Smooth muscle cell (in vitro differentiated cells): Measurements from ENCODE around the gene PPP1R14C. TPM values are rescaled to one million over a fixed set of nuclear protein-coding genes. Genes with fewer than 3 reads are reported as not detected.

Experiments
- DNase-seq: peaks from one replicate; lab custom pipeline; 2025; ENCODE audit not compliant: unreplicated experiment; lab: John Stamatoyannopoulos, UW
- H2AFZ ChIP-seq: fragments of 200-600 bp; sonication (generic); 2 replicates; pipeline ENCODE4 v1.6.0; 2016; ENCODE audit warnings: antibody characterized with exemption, low read depth, mild to moderate bottlenecking
- H3F3A ChIP-seq: fragments of 200-600 bp; sonication (generic); 2 replicates; pipeline ENCODE4 v1.6.0; 2017; ENCODE audit warnings: antibody characterized with exemption, low read depth
- H3K27ac ChIP-seq: fragments of 200-600 bp; sonication (generic); 2 replicates; pipeline ENCODE4 v1.5.1; 2016; ENCODE audit warnings: low read depth, mild to moderate bottlenecking
- H3K27me3 ChIP-seq: fragments of 200-600 bp; sonication (generic); 2 replicates; pipeline ENCODE4 v1.6.1; 2016; ENCODE audit warnings: low read depth, mild to moderate bottlenecking
- H3K36me3 ChIP-seq: fragments of 200-600 bp; sonication (generic); 2 replicates; pipeline ENCODE4 v1.5.1; 2016; ENCODE audit warnings: low read depth
- H3K4me1 ChIP-seq: fragments of 200-600 bp; sonication (generic); 2 replicates; pipeline ENCODE4 v1.5.1; 2016; ENCODE audit warnings: low read depth
- H3K4me2 ChIP-seq: fragments of 200-600 bp; sonication (generic); 2 replicates; pipeline ENCODE4 v1.6.0; 2016; ENCODE audit warnings: mild to moderate bottlenecking
- H3K4me3 ChIP-seq: fragments of 200-600 bp; sonication (generic); 2 replicates; pipeline ENCODE4 v1.5.1; 2016; ENCODE audit warnings: mild to moderate bottlenecking
- H3K79me2 ChIP-seq: fragments of 200-600 bp; sonication (generic); 2 replicates; pipeline ENCODE4 v1.6.0; 2016; ENCODE audit warnings: low read depth, mild to moderate bottlenecking
- H3K9ac ChIP-seq: fragments of 200-600 bp; sonication (generic); 2 replicates; pipeline ENCODE4 v1.6.0; 2016; ENCODE audit warnings: low read depth
- H3K9me3 ChIP-seq: fragments of 200-600 bp; sonication (generic); replicated peaks from 2 replicates; pipeline ENCODE4 v1.5.1; 2016; ENCODE audit warnings: low read depth
- H4K20me1 ChIP-seq: fragments of 200-600 bp; sonication (generic); 2 replicates; pipeline ENCODE4 v1.6.0; 2016; ENCODE audit warnings: low read depth
- WGBS: methylation state at CpG from one replicate; pipeline ENCODE4 v1.1.7; 2016; ENCODE audit warnings: low lambda C conversion rate; 5-methylcytosine and 5-hydroxymethylcytosine counted together
- polyA plus RNA-seq: library from polyadenylated mRNA; unstranded; fragments of >200 nt; fragmentation: Nextera tagmentation; extraction: Ambion mirVana; gene quantifications from 2 replicates; pipeline ENCODE4 v1.2.1, GENCODE V29; 2016
- total RNA-seq: library from RNA; depleted of rRNA; stranded (reverse); fragments of >200 nt; gene quantifications from 2 replicates; pipeline ENCODE4 v1.2.3, GENCODE V29; 2014
- TF ChIP-seq, protein P1 (sequence below): fragments of 200-600 bp; sonication (generic); IDR thresholded peaks from 2 replicates; pipeline ENCODE4 v1.5.1; 2017; ENCODE audit warnings: borderline replicate concordance, mild to moderate bottlenecking, antibody characterized with exemption; ENCODE audit not compliant: insufficient read depth, poor library complexity, severe bottlenecking

Gene PPP1R14C
- total and polyA plus RNA-seq, 2 experiments from 2014 or later = 2.6 to 7.9 TPM

- Histone ChIP-seq H2AFZ (no peak overlapping the region), H3K27ac (no peak overlapping the region), H3K4me1 (peaks cover 10% of the 10 kb centered on the region), H3K9me3 (no peaks in the 10 kb centered on the region), H3K4me2 (no peak overlapping the region), H3K4me3 (no peak overlapping the region), H3K9ac (no peak overlapping the region), H3K36me3 (no peaks in the 10 kb centered on the region), H3F3A (no peaks in the 10 kb centered on the region), H4K20me1 (no peaks in the 10 kb centered on the region), H3K27me3 (no peaks in the 10 kb centered on the region), H3K79me2 (no peaks in the 10 kb centered on the region)
- 80% methylated on average over 6 of the region's 6 CpGs for WGBS
- DNase-seq = no peak
- TF ChIP-seq, protein P1, sequence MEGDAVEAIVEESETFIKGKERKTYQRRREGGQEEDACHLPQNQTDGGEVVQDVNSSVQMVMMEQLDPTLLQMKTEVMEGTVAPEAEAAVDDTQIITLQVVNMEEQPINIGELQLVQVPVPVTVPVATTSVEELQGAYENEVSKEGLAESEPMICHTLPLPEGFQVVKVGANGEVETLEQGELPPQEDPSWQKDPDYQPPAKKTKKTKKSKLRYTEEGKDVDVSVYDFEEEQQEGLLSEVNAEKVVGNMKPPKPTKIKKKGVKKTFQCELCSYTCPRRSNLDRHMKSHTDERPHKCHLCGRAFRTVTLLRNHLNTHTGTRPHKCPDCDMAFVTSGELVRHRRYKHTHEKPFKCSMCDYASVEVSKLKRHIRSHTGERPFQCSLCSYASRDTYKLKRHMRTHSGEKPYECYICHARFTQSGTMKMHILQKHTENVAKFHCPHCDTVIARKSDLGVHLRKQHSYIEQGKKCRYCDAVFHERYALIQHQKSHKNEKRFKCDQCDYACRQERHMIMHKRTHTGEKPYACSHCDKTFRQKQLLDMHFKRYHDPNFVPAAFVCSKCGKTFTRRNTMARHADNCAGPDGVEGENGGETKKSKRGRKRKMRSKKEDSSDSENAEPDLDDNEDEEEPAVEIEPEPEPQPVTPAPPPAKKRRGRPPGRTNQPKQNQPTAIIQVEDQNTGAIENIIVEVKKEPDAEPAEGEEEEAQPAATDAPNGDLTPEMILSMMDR = no peak
Observed at GRCh38 chr6:150275489-150275888, 132.6 kb downstream of the PPP1R14C start.

GRCh38 chr6:150276168-150276936 is 133.5 kb downstream of the PPP1R14C start:
- H3K4me3 ChIP-seq = no peak overlapping the region
- H3K4me1 ChIP-seq = peaks cover 10% of the 10 kb centered on the region
- H3K79me2 ChIP-seq = no peaks in the 10 kb centered on the region
- no peaks in the 10 kb centered on the region for H4K20me1 ChIP-seq
- H3K9me3 ChIP-seq = no peaks in the 10 kb centered on the region
- DNase-seq = no peak
- no peak overlapping the region for H2AFZ ChIP-seq
- no peak overlapping the region for H3K27ac ChIP-seq
- TF ChIP-seq, protein P1 = no peak
- no peaks in the 10 kb centered on the region for H3F3A ChIP-seq
- 86% methylated on average over 8 of the region's 8 CpGs for WGBS
- H3K36me3 ChIP-seq = no peaks in the 10 kb centered on the region
- H3K9ac ChIP-seq = no peak overlapping the region
- no peaks in the 10 kb centered on the region for H3K27me3 ChIP-seq
- no peak overlapping the region for H3K4me2 ChIP-seq

GRCh38 chr6:150276937-150277742 is 134.3 kb downstream of the PPP1R14C start:
- no peak for DNase-seq
- TF ChIP-seq, protein P1 = no peak
- no peaks in the 10 kb centered on the region for H4K20me1 ChIP-seq
- 87% methylated on average over 10 of the region's 10 CpGs for WGBS
- no peak overlapping the region for H3K27ac ChIP-seq
- H3K9ac ChIP-seq = no peak overlapping the region
- H3K36me3 ChIP-seq = no peaks in the 10 kb centered on the region
- no peak overlapping the region for H2AFZ ChIP-seq
- no peaks in the 10 kb centered on the region for H3K79me2 ChIP-seq
- no peak overlapping the region for H3K4me3 ChIP-seq
- no peaks in the 10 kb centered on the region for H3K9me3 ChIP-seq
- H3K4me2 ChIP-seq = peak overlapping the region; percentile 47
- H3K27me3 ChIP-seq = no peaks in the 10 kb centered on the region
- peaks cover 4% of the 10 kb centered on the region for H3K4me1 ChIP-seq
- H3F3A ChIP-seq = no peaks in the 10 kb centered on the region
